Keratinocyte (primary cell): Measurements from ENCODE around the gene CIART. TPM values are rescaled to one million over a fixed set of nuclear protein-coding genes. Genes with fewer than 3 reads are reported as not detected.

ENCODE experiments used
- DNase-seq: peaks from one replicate; pipeline ENCODE4 v3.0.0-alpha.2; 2011; ENCODE audit warnings: low read depth, missing footprints, low spot score
- FAIRE-seq: peaks from 2 replicates; lab custom pipeline; 2011; peaks lifted over from hg19 to GRCh38; lab: Jason Lieb, UNC
- H2AFZ ChIP-seq: 2 replicates; pipeline ENCODE4 v1.6.0; 2012; ENCODE audit warnings: low read length, control low read depth, inconsistent platforms; ENCODE audit not compliant: control insufficient read depth
- H3K27ac ChIP-seq: 2 replicates; pipeline ENCODE4 v1.5.1; 2011; ENCODE audit warnings: low read length; ENCODE audit not compliant: control insufficient read depth, insufficient read depth
- H3K27me3 ChIP-seq: 3 replicates; pipeline ENCODE4 v1.6.0; 2011; ENCODE audit warnings: low read length; ENCODE audit not compliant: control insufficient read depth, insufficient read depth; ENCODE audit errors: extremely low read depth
- H3K36me3 ChIP-seq, 2 experiments: 2 replicates in 1 of 2; 3 replicates in 1 of 2; pipeline ENCODE4 v1.5.1; 2011; ENCODE audit warnings: low read length in 2 of 2, mild to moderate bottlenecking in 1 of 2; ENCODE audit not compliant: control insufficient read depth in 2 of 2, insufficient read depth in 2 of 2; ENCODE audit errors: extremely low read depth in 1 of 2
- H3K4me1 ChIP-seq: 3 replicates; pipeline ENCODE4 v1.5.1; 2011; ENCODE audit warnings: low read length; ENCODE audit not compliant: control insufficient read depth, insufficient read depth; ENCODE audit errors: extremely low read depth
- H3K4me2 ChIP-seq: 3 replicates; pipeline ENCODE4 v1.6.0; 2011; ENCODE audit warnings: low read depth, low read length; ENCODE audit not compliant: control insufficient read depth, insufficient read depth; ENCODE audit errors: extremely low read depth
- H3K4me3 ChIP-seq, 3 experiments: fragments of 200-600 bp in 1 of 3; sonication (generic) in 1 of 3; 2 replicates in 2 of 3; 3 replicates in 1 of 3; pipeline ENCODE4 v1.5.1; 2011 to 2016; ENCODE audit warnings: low read length in 3 of 3, mild to moderate bottlenecking in 3 of 3, control low read depth in 2 of 3, inconsistent platforms in 1 of 3, low read depth in 1 of 3, mixed read lengths in 1 of 3, mixed run types in 1 of 3, moderate library complexity in 1 of 3; ENCODE audit not compliant: control insufficient read depth in 2 of 3, insufficient read depth in 2 of 3; ENCODE audit errors: extremely low read depth in 1 of 3
- H3K79me2 ChIP-seq: 2 replicates; pipeline ENCODE4 v1.6.0; 2012; ENCODE audit warnings: low read length; ENCODE audit not compliant: control insufficient read depth, insufficient read depth
- H3K9ac ChIP-seq: 3 replicates; pipeline ENCODE4 v1.6.0; 2011; ENCODE audit warnings: low read length; ENCODE audit not compliant: control insufficient read depth, insufficient read depth; ENCODE audit errors: extremely low read depth
- H3K9me1 ChIP-seq: 3 replicates; pipeline ENCODE4 v1.6.0; 2011; ENCODE audit warnings: low read length; ENCODE audit not compliant: control insufficient read depth, insufficient read depth; ENCODE audit errors: extremely low read depth
- H3K9me3 ChIP-seq: 2 replicates; pipeline ENCODE4 v1.5.1; 2012; ENCODE audit warnings: low read depth, low read length; ENCODE audit not compliant: control insufficient read depth
- H4K20me1 ChIP-seq: 3 replicates; pipeline ENCODE4 v1.6.0; 2011; ENCODE audit warnings: low read length; ENCODE audit not compliant: control insufficient read depth, insufficient read depth; ENCODE audit errors: extremely low read depth
- CTCF ChIP-seq, 3 experiments: IDR thresholded peaks in 1 of 3; conservative IDR thresholded peaks in 1 of 3; optimal IDR thresholded peaks in 1 of 3; 2 replicates in 2 of 3; 3 replicates in 1 of 3; pipeline versions ENCODE3 to v1.5.1; 2011; ENCODE audit warnings: low read length in 3 of 3, mild to moderate bottlenecking in 3 of 3, moderate library complexity in 2 of 3, control low read depth in 1 of 3, inconsistent platforms in 1 of 3; ENCODE audit not compliant: insufficient read depth in 2 of 3; ENCODE audit errors: extremely low read depth in 1 of 3
- EZH2 ChIP-seq: IDR thresholded peaks from one replicate; pipeline ENCODE4 v1.6.1; 2012; ENCODE audit warnings: inconsistent platforms, mild to moderate bottlenecking, low read length, moderate library complexity
- dilution Hi-C: fragments of 300-500 bp; cut with MboI; formaldehyde crosslinking; loops from one replicate; pipeline ENCODE4 v1.7.0; 2020; ENCODE audit warnings: low sequenced_read_pairs; ENCODE audit not compliant: extremely low pct_ligation_motif_present
- polyA plus RNA-seq, 5 experiments: library from polyadenylated mRNA; depleted of rRNA in 3 of 5; stranded (reverse) in 3 of 5; stranded (forward) in 1 of 5; unstranded in 1 of 5; fragments of >200 nt; gene quantifications; 1 replicate in 1 of 5; 2 replicates in 3 of 5; 3 replicates in 1 of 5; pipeline versions ENCODE4 v1.2.1 to v1.2.3, GENCODE V29; 2011 to 2012; ENCODE audit warnings: missing spikeins in 2 of 5, low read depth in 1 of 5, low replicate concordance in 1 of 5

Gene CIART
- polyA plus RNA-seq, 1 donor (not counting 4 experiments of a cell fraction or from before 2014, with no cell fraction given): 15.0 TPM

- H3K4me2 ChIP-seq: peak overlapping the region; percentile 88
- no peaks in the 10 kb centered on the region for H3K9me1 ChIP-seq
- no peaks in the 10 kb centered on the region for H4K20me1 ChIP-seq
- no peaks in the 10 kb centered on the region for H3K9me3 ChIP-seq
- H3K36me3 ChIP-seq: peaks cover 6 to 10% of the 10 kb centered on the region in 2 experiments
- H3K27me3 ChIP-seq: no peaks in the 10 kb centered on the region
- H3K27ac ChIP-seq: no peak overlapping the region
- no peak for TF ChIP-seq CTCF (optimal IDR thresholded peaks at IDR 0.05 in 1 of 3, IDR thresholded peaks at IDR 0.05 in 1 of 3, conservative IDR thresholded peaks at IDR 0.05 in 1 of 3; ENCODE audit: extremely low read depth in 1 of 3, insufficient read depth in 2 of 3, low read length in 3 of 3)
- no peak for TF ChIP-seq EZH2
- no peak overlapping the region for H3K9ac ChIP-seq
- H3K4me1 ChIP-seq: peaks cover 18% of the 10 kb centered on the region
- H3K79me2 ChIP-seq: no peaks in the 10 kb centered on the region
- dilution Hi-C loops: no loop called here
- H3K4me3 ChIP-seq: peak overlapping the region in 2 of 3 experiments; percentile 42 to 79
- no peak for DNase-seq
- H2AFZ ChIP-seq: no peak overlapping the region
- no peak for FAIRE-seq
These were observed 906 bp downstream of the CIART start for GRCh38 chr1:150283260-150283659.

- Histone ChIP-seq H3K9me1 (no peaks in the 10 kb centered on the region), H3K27me3 (no peaks in the 10 kb centered on the region), H3K79me2 (no peaks in the 10 kb centered on the region), H2AFZ (no peak overlapping the region), H3K9ac (no peak overlapping the region), H3K4me1 (peaks cover 3% of the 10 kb centered on the region), H3K4me2 (no peak overlapping the region), H3K27ac (no peak overlapping the region), H3K4me3 (no peak overlapping the region), H3K36me3 (peaks cover 6 to 10% of the 10 kb centered on the region in 2 experiments), H4K20me1 (no peaks in the 10 kb centered on the region), H3K9me3 (no peaks in the 10 kb centered on the region)
- TF ChIP-seq CTCF (optimal IDR thresholded peaks at IDR 0.05 in 1 of 3, IDR thresholded peaks at IDR 0.05 in 1 of 3, conservative IDR thresholded peaks at IDR 0.05 in 1 of 3; ENCODE audit: extremely low read depth in 1 of 3, insufficient read depth in 2 of 3, low read length in 3 of 3): no peak
- no peak for TF ChIP-seq EZH2
- DNase-seq: no peak
- no peak for FAIRE-seq
- dilution Hi-C loops: no loop called here
These were observed 6.0 kb downstream of the CIART start for GRCh38 chr1:150288382-150288781.
